Measurements from ENCODE around the gene PPT2.

PPT2 gene

DNA sequence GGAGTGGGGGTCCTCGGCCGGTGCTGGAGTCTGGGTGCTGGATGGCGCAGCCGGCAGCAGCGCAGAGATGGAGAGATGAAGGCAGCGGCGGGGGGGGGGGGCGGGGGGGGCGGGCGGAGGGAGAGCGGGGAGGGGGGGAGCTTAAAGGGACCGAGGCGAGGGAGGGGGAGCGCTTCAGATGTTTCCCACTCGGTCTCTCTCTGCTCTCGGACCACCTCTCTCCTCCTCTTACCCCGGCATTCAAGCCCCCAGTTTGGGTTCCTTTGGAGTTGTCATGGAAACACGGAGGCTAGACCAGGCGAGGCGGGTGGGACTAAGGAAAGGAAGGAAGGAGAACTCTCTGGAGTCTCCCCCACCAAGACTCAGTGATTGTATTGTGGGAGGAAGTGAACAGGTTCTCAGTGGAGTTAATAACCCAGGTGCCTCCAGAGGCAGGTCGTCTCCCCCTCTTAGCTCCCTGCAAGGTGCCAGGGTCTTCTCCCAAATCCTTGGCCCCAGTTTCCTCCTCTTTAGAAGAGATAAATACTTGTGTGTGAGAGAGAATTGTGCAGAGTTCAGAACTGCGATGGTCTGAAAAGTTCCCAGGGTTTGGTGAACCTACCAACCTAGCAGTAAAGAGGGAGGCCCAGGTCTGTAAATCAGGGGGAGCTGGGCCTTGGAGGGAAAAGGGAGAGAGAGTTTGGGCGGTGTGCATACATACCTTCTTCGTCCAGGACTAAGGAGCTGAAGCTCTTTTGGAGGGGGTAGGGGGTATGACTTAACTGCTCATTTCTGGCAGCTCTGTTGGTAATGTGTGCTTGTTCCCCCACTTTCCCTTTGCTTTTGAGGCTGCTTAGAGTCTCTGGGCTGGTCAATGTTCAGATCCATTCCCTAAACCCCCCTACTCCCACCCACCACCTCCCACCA is 1.8 kb upstream of the PPT2 start, which contains the start of gene PRRT1:
Gene PRRT1 (minus strand): TSS at position 77 of the 906 bp plus-strand sequence. CDS start 112 bp downstream, outside the sequence.
- DNase-seq = peak in 4 of 14 donors; percentile 25 to 63 (median 42)

DNA sequence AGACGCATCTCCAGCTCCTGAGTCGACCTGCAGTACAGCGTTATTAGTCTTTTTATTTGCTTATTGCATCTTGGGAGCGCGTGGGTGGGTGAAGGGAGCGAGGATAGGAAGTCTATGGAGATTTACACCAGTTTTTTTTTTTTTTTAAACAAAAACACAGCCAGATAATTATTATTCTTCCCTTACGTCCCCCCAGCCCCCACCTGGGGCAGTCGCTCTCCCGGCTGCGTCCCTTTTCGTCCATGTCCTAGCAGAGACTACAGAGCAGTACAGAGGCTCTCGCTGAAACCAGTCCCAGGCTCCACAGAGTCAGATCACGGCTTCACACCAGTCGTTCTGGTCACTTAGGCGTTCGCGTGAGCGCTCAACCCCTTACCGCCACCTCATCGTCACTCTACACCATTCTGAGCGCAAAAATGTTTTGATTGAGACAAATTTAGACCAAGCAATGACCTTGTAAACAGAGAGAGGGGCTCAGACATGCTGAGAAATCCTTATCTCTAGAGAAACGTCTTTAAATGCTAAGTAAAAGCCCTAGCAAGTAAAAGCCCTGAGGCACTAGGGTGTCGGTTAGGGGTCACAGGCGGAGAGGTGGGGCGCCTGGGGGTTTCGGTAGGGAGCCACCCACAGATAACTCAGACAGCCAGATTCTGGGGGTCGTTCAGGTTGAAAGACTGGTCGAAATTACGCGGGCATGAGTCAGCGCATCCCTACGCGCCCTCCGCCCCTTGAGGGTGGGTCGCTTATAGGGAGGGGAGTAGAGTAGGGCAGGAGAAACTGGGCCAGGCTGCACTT is 975 bp upstream of the PPT2 start:
- DNase-seq = peak in 4 of 14 donors; percentile 25 to 62 (median 46)

DNA sequence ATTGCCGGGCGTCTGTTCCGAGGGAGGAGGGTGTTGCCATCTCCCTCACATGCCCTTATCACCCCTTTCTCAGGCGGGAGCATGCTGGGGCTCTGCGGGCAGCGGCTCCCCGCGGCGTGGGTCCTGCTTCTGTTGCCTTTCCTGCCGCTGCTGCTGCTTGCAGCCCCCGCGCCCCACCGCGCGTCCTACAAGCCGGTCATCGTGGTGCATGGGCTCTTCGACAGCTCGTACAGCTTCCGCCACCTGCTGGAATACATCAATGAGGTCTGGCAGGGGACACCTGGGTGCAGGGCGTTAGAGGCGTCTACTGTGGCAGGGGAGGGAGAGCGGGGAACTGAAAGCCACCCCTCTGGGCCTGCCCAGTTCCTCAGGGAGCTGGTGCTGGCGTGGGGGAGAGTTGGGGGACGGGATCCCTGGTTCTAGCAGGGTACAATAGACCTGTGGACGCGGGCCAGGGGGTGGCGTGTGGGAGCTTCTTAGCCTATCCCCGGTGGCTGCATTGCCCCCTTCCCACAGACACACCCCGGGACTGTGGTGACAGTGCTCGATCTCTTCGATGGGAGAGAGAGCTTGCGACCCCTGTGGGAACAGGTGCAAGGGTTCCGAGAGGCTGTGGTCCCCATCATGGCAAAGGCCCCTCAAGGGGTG is 697 bp downstream of the PPT2 start:
- peak in 7 of 14 donors; percentile 50 to 76 (median 63) for DNase-seq

DNA sequence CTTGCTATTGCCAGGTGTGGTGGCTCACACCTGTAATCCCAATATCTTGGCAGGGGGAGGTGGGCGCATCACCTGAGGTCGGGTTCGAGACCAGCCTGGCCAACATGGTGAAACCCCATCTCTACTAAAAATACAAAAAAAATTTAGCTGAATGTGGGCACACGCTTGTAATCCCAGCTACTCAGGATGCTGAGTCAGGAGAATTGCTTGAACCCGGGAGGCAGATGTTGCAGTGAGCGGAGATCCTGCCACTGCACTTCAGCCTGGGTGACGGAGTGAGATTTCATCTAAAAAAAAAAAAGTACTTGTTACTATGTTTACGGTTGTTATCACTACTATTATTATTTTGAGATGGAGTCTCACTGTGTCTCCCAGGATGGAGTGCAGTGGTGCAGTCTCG is 3.0 kb downstream of the PPT2 start:
- DNase-seq = no peak

DNA sequence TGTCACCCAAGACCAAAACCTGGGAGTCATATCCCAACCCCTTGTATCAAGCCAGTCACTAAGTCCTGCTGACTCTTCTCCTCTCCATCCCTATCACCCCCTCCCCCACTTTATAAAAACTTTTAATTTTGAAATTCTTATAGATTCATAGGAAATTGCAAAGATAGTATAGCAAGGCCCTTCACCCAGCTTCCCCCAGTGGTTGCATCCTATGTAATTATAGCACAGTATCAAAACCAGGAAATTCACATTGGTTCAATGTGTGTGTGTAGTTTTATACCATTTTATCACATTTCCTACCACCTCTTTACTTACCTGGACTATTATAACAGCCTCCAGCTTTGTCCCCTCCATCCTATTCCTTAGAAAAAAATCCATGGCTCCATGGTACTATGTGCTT is 4.1 kb downstream of the PPT2 start:
- no peak for DNase-seq

DNA sequence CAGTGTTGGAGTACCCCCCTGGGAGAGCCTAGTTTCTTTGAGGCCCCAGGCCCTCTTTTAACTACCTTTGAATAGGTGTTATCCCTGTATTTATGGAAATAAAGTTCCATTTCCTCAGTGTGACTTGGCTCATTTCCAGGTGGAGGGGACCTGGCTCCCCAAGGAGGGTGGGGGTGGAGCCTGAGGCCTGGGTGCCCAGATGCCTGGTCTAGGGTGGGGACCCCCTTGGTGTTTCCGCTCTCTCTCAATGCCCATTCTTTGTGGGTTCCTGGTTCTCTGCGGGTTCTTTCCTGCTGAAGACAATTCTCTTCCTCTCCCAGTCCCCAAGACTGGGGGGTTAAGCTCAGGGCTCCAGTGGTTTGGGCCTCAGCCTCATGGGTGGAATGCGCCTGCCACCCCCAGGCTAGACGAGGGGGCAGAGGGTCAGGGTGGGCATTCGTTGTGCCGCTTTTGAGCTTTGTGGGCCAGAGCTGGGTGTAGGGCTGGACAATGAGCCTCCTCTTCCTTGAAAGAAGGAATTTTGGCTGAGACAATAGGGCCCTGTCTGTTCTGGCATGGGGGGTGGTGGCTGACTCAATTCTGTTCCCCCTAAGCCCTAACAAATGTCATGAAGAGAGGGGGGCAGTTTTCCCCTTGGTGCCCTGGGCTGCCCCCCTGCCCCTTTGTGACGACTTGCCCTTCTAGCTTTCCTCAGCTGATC is 9.8 kb downstream of the PPT2 start:
- peak in 1 of 14 donors; percentile 52 for DNase-seq

DNA sequence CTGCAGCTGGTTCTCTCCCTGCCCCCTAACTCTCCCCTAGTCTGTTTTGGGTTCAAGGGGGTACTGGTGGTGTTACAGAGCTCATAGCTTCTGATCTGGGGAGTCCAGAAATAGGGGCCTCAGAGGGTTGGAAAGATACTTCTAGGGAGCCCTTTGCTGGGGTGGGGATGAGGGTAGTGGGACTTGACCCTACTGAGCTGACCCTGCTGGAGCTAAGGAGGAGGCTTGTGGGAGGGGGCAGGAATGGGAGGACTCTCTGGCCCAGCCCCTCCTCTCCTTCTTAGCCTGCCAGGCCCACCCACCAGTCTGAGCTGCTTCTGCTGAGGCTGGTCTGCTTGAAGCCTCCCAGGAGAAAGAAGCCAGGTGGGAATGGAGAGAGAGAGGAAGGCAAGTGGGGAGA is 10.4 kb downstream of the PPT2 start, which contains the start of gene EGFL8:
Gene EGFL8 (plus strand): TSS at position 301 of the 400 bp plus-strand sequence. CDS start 1,571 bp downstream, outside the sequence.
- no peak for DNase-seq

DNA sequence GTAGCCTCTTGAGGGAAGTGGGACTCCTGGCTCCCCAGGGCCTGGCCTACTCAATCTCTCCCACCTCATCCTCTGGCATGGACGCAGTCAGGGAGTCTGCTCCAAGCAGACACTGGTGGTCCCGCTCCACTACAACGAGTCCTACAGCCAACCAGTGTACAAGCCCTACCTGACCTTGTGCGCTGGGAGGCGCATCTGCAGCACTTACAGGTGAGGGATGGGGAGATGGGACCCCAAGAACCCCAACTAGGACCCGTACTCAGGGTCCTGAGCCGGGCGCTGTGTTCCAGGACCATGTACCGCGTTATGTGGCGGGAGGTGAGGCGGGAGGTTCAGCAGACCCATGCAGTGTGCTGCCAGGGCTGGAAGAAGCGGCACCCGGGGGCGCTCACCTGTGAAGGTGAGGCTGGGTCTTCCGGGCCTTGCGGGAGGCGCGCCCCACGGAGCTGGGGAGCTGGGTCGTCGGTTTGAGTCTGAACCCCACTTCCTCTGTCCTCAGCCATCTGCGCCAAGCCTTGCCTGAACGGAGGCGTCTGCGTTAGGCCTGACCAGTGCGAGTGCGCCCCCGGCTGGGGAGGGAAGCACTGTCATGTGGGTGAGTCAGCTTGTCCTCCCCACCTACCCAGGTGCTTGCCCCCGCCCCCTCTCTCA is 12.6 kb downstream of the PPT2 start:
- no peak for DNase-seq

DNA sequence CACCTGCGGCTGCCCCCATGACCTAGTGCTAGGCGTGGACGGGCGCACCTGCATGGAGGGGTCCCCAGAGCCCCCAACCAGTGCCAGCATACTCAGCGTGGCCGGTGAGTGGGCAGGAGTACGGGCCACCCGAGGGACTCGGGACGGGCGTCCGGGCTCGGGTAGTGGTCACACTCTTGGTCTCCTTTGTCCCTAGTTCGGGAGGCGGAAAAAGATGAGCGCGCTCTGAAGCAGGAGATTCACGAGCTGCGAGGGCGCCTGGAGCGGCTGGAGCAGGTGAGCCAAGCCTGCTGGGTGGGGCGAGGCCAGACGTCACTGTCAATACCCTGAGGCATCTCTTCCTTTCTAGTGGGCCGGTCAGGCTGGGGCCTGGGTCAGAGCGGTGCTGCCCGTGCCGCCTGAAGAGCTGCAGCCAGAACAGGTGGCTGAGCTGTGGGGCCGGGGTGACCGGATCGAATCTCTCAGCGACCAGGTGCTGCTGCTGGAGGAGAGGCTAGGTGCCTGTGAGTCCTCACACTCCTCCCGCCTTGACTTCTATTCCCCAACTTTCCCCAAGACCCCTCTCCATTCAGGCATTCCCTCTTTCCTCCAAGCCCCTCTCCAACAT is 13.3 kb downstream of the PPT2 start:
- no peak for DNase-seq

DNA sequence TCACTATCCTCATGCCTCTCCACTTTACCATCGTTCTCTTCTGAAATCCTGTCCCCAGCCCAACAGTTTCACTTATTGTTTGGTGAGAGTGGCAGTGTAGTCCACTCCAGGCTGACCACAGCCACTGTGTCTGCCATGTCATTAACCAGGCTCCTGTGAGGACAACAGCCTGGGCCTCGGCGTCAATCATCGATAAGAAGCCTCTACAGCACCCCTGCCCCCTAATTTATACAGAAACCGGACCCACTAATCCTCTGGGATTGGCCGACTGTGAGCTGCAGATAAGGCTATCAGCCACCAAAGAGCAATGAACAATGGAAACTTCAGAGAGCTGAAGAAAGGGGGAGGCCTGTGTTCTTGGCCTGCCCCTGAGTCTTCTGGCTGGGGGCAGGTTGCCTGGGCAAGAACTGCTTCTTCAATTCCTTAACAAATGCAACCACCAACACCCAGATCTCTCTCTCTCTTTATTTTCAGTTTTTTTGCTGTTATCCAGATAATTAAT is 13.9 kb downstream of the PPT2 start:
- DNase-seq = no peak

DNA sequence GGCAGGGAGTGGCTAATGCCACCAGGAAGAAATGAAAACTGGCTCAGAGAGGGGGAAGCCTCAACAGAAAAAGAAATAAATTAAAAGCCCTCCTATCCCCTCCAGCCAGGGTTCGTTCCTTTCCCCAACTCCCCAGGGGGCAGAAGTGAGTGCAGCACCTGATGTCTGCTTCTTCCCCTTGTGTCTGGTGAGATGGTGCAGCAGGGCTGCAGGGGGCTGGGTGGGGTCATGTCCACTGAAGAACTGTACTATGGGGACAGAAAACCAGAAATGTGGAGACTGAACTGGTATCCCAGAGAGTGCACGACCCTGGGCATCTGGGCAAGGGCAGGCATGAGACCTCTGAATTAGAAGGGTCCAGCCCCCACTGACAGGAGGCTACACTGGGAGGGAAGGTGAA is 14.4 kb downstream of the PPT2 start:
- DNase-seq = no peak

DNA sequence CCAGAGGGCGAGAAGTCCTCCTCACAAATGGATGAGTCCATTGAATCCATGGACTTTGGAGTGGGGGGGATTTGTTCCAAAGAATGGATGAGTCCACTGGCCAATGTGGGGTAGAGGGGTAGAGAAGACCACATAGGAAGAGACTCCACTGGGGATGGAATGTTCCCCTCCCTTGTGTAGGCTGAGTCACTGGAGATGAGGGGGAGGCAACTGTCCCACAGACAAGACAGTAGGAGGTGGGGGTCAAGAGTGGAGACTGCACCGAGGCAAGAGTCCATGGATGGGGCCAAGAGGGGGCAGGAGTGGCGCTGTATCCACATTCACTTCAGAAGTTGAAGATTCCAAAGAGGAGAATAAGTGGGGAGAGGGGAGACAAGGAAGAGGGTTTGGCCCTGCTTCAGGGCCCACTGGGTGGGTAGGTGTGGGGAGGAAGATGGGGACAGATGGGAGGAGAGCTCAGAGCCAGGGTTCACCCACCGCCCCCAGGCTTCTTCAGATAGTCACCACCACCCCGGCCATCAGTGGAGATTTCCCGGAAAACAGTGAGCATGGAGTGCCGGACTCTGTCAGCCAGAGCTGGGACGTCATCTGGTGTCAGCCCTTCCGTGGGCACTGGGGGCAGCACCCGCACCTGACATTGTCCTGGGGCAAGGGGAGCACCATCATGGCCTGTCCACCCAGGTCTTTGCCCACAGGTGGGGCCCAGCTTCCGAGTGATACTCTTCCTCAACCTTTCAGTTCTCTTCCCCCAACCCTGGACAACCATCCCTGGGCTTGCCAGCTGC is 15.1 kb downstream of the PPT2 start:
- no peak for DNase-seq

DNA sequence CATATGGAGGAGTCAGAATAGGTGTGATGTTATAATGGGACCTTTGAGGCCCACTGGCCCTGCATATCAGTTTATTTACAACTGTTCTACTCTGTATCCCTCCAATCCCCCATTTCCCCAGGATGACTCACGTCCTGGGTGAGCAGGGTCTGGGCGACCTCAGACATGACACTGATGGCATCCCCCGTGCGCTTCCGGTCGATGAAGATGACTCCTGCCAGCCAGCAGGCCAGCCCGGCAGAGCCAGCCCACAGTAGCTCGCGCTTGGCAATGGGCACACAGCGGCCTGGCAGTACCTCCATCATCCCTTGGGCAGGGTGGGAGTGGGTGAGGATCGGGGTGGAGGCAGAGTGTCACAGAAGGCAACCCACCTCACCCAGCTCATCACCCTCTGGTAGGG is 16.4 kb downstream of the PPT2 start:
- DNase-seq = no peak

DNA sequence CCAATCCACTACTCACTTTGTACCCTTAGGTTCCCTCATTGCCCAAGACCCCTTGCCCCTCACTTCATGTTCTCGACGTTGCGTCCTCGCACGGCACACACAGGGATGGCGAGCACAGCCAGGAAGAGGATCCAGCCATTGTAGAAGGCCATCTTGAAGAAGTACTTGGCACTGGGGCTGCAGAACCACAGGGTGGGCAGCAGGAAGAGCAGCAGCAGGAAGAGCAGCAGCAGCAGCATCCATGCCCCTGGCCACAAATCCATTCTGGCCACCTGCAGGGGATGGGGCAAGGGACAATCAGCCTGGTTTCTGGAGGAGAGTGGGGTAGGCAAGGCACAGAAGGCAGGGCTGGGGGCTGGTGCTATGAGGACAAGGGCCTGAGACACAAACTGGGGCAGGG is 17.3 kb downstream of the PPT2 start:
- no peak for DNase-seq

DNA sequence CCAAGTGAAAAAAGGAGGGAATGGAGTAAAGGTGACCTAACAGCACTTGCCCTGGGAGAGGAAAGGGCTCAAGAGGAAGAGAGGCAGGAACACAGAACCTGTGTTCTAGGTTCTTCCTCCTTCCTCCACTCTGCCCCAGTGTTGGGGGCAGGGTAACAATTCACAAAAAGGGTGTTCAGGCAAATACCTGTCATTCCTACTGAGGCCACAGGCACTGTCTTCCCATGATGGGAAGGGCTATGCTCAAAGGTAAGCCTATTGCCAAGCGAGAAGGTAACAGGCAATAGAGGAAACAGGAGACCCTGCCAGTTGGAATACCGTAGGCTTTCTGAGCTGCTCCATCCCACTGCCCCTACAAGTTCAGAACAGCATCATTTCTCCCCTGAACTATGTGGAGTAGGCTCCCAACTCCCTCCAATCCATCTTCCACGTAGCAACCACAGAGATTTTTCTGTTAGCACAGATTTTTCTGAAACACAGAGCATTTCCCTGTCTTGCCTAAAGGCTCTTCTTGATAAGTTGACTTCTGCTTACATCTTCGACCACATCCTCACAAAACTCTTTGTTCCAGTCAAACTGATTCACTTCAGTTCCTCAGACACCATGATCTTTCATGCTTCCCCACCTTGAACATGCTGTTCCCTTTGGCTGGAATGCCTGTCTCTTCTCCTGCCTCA is 19.2 kb downstream of the PPT2 start:
- DNase-seq = no peak

DNA sequence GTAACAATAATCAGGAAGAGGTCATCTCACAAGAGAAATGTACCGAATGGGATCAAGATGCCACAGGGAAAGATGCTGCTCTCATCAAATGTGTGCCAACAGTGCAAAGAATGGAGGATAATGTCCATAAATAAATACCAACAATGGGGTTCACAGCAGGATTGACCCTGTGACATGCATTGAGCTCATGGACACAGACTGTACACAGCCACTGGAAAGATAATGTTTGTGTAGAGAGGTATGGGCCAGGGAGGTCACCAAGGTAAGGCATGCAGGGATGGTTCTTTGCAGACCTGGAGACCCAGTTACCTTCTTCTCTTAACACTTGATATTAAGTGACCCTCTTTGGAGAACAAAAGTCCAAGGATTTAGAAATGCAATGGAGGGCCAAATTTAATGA is 20.5 kb downstream of the PPT2 start:
- no peak for DNase-seq

DNA sequence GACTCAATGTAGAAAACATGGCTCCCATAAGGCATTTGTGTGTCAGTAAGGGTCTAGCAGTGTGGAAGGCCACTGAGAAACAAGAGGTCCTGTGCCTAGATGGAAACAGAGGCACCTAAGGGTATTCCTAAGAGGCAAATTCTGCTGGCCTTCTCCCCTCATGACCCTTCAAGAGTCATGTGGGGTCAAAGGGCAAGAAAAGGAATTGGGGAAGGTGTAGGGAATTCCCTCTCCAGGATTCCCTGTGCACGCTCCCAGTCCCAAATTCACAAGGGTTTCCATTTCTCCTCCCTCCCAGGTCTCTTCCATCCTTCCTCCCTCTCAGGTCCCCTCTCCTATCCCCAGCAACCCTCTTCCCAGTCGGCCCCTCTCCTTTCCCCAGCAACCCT is 21.4 kb downstream of the PPT2 start:
- no peak for DNase-seq

DNA sequence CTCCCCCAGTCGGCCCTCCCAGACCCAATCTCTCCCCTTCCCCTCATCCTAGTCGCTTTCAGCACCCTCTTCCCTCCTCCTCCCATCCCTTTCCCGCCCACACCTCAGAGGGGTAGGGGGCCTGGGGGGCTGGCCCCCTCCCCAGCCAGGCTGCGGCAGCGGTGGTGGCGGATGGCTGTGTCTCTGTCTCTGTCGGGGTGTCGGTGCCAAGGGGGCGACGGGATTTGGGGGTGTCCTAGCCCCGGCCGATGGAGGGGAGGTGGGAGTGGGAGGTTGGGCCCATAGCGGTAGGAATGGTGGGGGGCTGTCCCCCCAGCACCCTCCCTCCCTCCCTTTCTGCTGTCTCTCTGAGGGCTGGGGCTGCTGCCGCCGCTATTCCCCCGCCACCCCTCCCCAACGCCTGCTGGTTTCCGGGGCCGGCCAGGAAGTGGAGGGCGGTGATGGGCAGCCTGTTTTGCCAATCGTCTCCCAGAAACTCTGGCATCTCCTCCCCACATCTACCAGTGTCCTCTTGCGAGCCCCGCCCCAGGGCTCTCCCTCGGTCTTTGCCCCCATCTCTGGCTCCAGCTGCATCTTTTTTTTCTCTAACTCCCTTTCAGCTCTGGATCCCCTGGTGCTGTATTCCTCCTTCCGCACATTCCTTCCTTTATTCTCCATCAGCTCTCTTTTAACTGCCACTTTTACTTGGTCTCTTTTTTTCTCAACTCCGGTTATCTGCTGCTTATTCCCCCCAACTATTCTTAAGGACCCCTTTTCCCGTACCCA is 22.0 kb downstream of the PPT2 start, which contains the start of gene AGPAT1:
Gene AGPAT1 (minus strand): TSS at position 374 of the 765 bp plus-strand sequence. CDS start 4,588 bp downstream, outside the sequence.
- DNase-seq = peak; percentile 37 to 98 (median 95)

All from C1 segment of cervical spinal cord (tissue), 14 donors.